ENCODE data around the gene TSPAN19. TPM values are rescaled to one million over a fixed set of nuclear protein-coding genes. Genes with fewer than 3 reads are reported as not detected.

The TSPAN19 gene
- total RNA-seq, 2 donors from 2014 or later: not detected

DNA sequence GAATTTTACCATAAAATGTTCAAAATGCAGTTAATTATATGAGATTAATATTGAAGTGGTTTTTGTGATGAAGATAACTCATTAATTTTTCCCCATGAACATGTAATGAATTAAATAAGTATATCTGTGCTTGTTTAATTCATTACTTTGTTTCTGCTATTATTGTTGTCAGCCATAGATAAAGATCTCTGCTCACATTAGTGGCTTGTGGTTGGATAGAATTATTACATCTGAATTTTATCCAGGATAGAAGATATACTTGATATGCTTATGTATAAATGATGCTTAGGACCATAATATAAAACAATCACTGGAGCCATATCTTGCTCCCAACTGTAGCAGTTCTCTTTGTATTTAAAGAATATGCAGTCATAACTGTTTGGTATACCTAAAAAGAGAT is 18.5 kb downstream of the TSPAN19 start:
- intact Hi-C loops (cut with DNase I): no loop called here
- TF ChIP-seq, protein P1, sequence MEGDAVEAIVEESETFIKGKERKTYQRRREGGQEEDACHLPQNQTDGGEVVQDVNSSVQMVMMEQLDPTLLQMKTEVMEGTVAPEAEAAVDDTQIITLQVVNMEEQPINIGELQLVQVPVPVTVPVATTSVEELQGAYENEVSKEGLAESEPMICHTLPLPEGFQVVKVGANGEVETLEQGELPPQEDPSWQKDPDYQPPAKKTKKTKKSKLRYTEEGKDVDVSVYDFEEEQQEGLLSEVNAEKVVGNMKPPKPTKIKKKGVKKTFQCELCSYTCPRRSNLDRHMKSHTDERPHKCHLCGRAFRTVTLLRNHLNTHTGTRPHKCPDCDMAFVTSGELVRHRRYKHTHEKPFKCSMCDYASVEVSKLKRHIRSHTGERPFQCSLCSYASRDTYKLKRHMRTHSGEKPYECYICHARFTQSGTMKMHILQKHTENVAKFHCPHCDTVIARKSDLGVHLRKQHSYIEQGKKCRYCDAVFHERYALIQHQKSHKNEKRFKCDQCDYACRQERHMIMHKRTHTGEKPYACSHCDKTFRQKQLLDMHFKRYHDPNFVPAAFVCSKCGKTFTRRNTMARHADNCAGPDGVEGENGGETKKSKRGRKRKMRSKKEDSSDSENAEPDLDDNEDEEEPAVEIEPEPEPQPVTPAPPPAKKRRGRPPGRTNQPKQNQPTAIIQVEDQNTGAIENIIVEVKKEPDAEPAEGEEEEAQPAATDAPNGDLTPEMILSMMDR (IDR thresholded peaks at IDR 0.05): no peak
- TF ChIP-seq POLR2A (IDR thresholded peaks at IDR 0.05): no peak
- no peak for ATAC-seq

GRCh38 chr12:85017133-85017532 is 18.9 kb downstream of the TSPAN19 start:
- no peaks in the 10 kb centered on the region for H3K27me3 ChIP-seq
- intact Hi-C loops (cut with DNase I): no loop called here
- DNase-seq (no peak), ATAC-seq (no peak)
- no peaks in the 10 kb centered on the region for H3K4me1 ChIP-seq
- 79 to 80% methylated on average over 3 of the region's 3 CpGs for WGBS, 2 donors
- TF ChIP-seq POLR2A (IDR thresholded peaks at IDR 0.05): no peak
- TF ChIP-seq, protein P1 (IDR thresholded peaks at IDR 0.05): no peak
- no peaks in the 10 kb centered on the region for H3K9me3 ChIP-seq
- H3K4me3 ChIP-seq: no peak overlapping the region
- no peaks in the 10 kb centered on the region for H3K36me3 ChIP-seq (replicated peaks in 1 of 2; ENCODE audit: insufficient read depth in 1 of 2, low read depth in 2 of 2)
- H3K27ac ChIP-seq: no peak overlapping the region

More for the DNA sequence above, 18.5 kb downstream of the TSPAN19 start:
- no peak overlapping the region for H3K4me3 ChIP-seq
- H3K9me3 ChIP-seq: no peaks in the 10 kb centered on the region
- DNase-seq: no peak
- no peaks in the 10 kb centered on the region for H3K4me1 ChIP-seq
- H3K36me3 ChIP-seq (replicated peaks in 1 of 2; ENCODE audit: insufficient read depth in 1 of 2, low read depth in 2 of 2): no peaks in the 10 kb centered on the region
- H3K27me3 ChIP-seq: no peaks in the 10 kb centered on the region
- H3K27ac ChIP-seq: no peak overlapping the region

DNA sequence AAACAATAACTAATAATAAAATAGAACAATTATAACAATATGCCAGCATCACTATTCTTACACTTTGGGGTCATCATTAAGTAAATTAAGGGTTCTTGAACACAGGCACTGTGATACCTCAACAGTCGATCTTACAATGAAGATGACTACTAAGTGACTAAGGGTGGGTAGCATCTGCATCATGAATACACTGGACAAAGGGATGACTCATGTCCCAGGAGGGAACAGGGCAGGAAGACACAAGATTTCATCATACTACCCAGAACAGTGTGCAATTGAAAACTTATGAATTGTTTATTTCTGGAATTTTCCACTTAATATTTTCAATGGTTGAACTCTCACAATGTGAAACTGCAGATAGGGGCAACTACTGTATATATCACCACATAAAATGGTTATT is 19.7 kb downstream of the TSPAN19 start:
- no peak overlapping the region for H3K4me3 ChIP-seq
- no peaks in the 10 kb centered on the region for H3K27me3 ChIP-seq
- H3K4me1 ChIP-seq: no peaks in the 10 kb centered on the region
- 58 to 71% methylated on average over 1 of the region's 1 CpG for WGBS, 2 donors
- no peak overlapping the region for H3K27ac ChIP-seq
- intact Hi-C loops (cut with DNase I): no loop called here
- DNase-seq (no peak), ATAC-seq (no peak)
- TF ChIP-seq, protein P1 (IDR thresholded peaks at IDR 0.05): no peak
- TF ChIP-seq POLR2A (IDR thresholded peaks at IDR 0.05): no peak
- no peaks in the 10 kb centered on the region for H3K9me3 ChIP-seq
- H3K36me3 ChIP-seq (replicated peaks in 1 of 2; ENCODE audit: insufficient read depth in 1 of 2, low read depth in 2 of 2): no peaks in the 10 kb centered on the region

DNA sequence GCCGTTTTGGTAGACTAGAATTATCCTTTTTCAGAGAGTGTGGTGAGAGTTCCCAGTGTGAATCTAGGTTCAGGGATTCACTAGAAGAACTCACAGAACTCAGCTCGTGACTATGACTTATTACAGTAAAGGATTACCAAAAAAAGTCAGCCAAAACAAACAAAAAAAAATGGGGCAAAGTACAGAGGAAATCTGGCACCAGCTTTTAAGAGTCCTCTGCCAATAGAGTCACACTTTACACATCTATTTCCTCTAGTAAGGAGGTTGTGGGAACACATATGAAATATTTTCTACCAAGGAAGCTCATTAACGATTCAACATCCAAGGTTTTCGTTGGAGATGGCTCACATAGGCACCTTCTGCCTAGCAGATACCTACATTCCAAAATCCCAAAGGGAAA is 28.2 kb downstream of the TSPAN19 start:
- H3K9me3 ChIP-seq: no peaks in the 10 kb centered on the region

DNA sequence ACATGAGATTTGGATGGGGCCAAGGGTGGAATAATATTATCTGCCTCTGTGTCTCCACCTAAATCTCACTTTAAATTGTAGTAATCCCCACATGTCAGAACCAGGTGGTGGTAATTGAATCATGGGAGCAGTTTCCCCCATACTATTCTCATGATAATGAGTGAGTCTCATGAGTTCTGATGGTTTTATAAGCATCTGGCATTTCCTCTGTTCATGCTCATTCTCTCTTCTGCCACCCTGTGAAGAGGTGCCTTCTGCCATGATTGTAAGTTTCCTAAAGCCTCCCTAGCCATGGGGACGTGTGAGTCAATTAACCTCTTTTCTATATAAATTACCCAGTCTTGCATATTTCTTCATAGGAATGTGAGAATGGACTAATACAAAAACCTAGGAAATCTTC is 29.9 kb downstream of the TSPAN19 start:
- Histone ChIP-seq H3K4me1 (peaks cover 17% of the 10 kb centered on the region), H3K4me3 (no peak overlapping the region), H3K27ac (no peak overlapping the region), H3K9me3 (no peaks in the 10 kb centered on the region), H3K27me3 (no peaks in the 10 kb centered on the region), H3K36me3 (replicated peaks in 1 of 2; ENCODE audit: insufficient read depth in 1 of 2, low read depth in 2 of 2) (no peaks in the 10 kb centered on the region)
- WGBS, 2 donors: 71 to 86% methylated on average over 1 of the region's 1 CpG
- no peak for ATAC-seq
- TF ChIP-seq, protein P1 (IDR thresholded peaks at IDR 0.05): no peak
- TF ChIP-seq POLR2A (IDR thresholded peaks at IDR 0.05): no peak
- intact Hi-C loops (cut with DNase I): no loop called here
- DNase-seq: no peak

More for the DNA sequence above, 28.2 kb downstream of the TSPAN19 start:
- DNase-seq: peak in 3 of 4 donors; percentile 12 to 46 (median 16)
- Histone ChIP-seq H3K27me3 (no peaks in the 10 kb centered on the region), H3K4me3 (no peak overlapping the region), H3K27ac (peak overlapping the region in 3 of 4 donors; percentile 14 to 34 (median 21)), H3K36me3 (replicated peaks in 1 of 2; ENCODE audit: insufficient read depth in 1 of 2, low read depth in 2 of 2) (no peaks in the 10 kb centered on the region), H3K4me1 (peaks cover 17% of the 10 kb centered on the region)
- ATAC-seq: peak; percentile 99
- 21% methylated on average over 4 of the region's 4 CpGs for WGBS, 2 donors
- no peak for TF ChIP-seq POLR2A (IDR thresholded peaks at IDR 0.05)
- TF ChIP-seq, protein P1 (IDR thresholded peaks at IDR 0.05): no peak
- intact Hi-C loops (cut with DNase I): no loop called here
